Measurements from ENCODE around the gene BRAP.

GRCh38 chr12:111673503-111673902, 12.3 kb downstream of the BRAP start:
- TF ChIP-seq, protein P1, sequence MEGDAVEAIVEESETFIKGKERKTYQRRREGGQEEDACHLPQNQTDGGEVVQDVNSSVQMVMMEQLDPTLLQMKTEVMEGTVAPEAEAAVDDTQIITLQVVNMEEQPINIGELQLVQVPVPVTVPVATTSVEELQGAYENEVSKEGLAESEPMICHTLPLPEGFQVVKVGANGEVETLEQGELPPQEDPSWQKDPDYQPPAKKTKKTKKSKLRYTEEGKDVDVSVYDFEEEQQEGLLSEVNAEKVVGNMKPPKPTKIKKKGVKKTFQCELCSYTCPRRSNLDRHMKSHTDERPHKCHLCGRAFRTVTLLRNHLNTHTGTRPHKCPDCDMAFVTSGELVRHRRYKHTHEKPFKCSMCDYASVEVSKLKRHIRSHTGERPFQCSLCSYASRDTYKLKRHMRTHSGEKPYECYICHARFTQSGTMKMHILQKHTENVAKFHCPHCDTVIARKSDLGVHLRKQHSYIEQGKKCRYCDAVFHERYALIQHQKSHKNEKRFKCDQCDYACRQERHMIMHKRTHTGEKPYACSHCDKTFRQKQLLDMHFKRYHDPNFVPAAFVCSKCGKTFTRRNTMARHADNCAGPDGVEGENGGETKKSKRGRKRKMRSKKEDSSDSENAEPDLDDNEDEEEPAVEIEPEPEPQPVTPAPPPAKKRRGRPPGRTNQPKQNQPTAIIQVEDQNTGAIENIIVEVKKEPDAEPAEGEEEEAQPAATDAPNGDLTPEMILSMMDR (IDR thresholded peaks at IDR 0.05 in 4 of 5, conservative IDR thresholded peaks at IDR 0.05 in 1 of 5): no peak
- TF ChIP-seq POLR2A (IDR thresholded peaks at IDR 0.05): no peak

All from gastrocnemius medialis (tissue), 4 donors.